Measurements from ENCODE around the gene ERN1. TPM values are rescaled to one million over a fixed set of nuclear protein-coding genes. Genes with fewer than 3 reads are reported as not detected.
A peak's percentile ranks its signal among the peaks of the same experiment; 100 is the strongest.
"Not testable (repeated sequence)": the region's sequence is repeated elsewhere in the genome, so short reads cannot be mapped to it uniquely, and the experiment has no call there.

Gene ERN1
- 10.3 TPM for polyA plus RNA-seq
- long read RNA-seq, donor 1, partial matches to known transcripts = 0 of 1 reads
- long read RNA-seq, donor 1, other reads (novel, unspliced or antisense) = 0 of 1 reads
- long read RNA-seq, donor 2, partial matches to known transcripts = 0 of 5 reads
- long read RNA-seq, donor 2, other reads (novel, unspliced or antisense) = 0 of 5 reads
- long read RNA-seq, donor 3 = 0 reads
- long read RNA-seq, donor 4, partial matches to known transcripts = 0 of 1 reads
- long read RNA-seq, donor 4, other reads (novel, unspliced or antisense) = 0 of 1 reads
- long read RNA-seq, donor 5, partial matches to known transcripts = 0 of 2 reads
- long read RNA-seq, donor 5, other reads (novel, unspliced or antisense) = 0 of 2 reads
- long read RNA-seq, donor 6, partial matches to known transcripts = 0 of 2 reads
- long read RNA-seq, donor 6, other reads (novel, unspliced or antisense) = 0 of 2 reads
- long read RNA-seq, donor 7, transcript ERN1-208 (1 exons, 2,068 nt) = major isoform, 5 of 5 reads
- long read RNA-seq, donor 7, partial matches to known transcripts = 0 of 5 reads
- long read RNA-seq, donor 7, other reads (novel, unspliced or antisense) = 0 of 5 reads
- long read RNA-seq, donor 8, transcript ERN1-208 (1 exons, 2,068 nt) = major isoform, 5 of 5 reads
- long read RNA-seq, donor 8, partial matches to known transcripts = 0 of 5 reads
- long read RNA-seq, donor 8, other reads (novel, unspliced or antisense) = 0 of 5 reads
- long read RNA-seq, donor 9, partial matches to known transcripts = 0 of 5 reads
- long read RNA-seq, donor 9, other reads (novel, unspliced or antisense) = 0 of 5 reads
- long read RNA-seq, donor 10, transcript ERN1-208 (1 exons, 2,068 nt) = major isoform, 6 of 6 reads
- long read RNA-seq, donor 10, partial matches to known transcripts = 0 of 6 reads
- long read RNA-seq, donor 10, other reads (novel, unspliced or antisense) = 0 of 6 reads
- long read RNA-seq, donor 11, partial matches to known transcripts = 10 of 23 reads
- long read RNA-seq, donor 11, other reads (novel, unspliced or antisense) = 13 of 23 reads

DNA sequence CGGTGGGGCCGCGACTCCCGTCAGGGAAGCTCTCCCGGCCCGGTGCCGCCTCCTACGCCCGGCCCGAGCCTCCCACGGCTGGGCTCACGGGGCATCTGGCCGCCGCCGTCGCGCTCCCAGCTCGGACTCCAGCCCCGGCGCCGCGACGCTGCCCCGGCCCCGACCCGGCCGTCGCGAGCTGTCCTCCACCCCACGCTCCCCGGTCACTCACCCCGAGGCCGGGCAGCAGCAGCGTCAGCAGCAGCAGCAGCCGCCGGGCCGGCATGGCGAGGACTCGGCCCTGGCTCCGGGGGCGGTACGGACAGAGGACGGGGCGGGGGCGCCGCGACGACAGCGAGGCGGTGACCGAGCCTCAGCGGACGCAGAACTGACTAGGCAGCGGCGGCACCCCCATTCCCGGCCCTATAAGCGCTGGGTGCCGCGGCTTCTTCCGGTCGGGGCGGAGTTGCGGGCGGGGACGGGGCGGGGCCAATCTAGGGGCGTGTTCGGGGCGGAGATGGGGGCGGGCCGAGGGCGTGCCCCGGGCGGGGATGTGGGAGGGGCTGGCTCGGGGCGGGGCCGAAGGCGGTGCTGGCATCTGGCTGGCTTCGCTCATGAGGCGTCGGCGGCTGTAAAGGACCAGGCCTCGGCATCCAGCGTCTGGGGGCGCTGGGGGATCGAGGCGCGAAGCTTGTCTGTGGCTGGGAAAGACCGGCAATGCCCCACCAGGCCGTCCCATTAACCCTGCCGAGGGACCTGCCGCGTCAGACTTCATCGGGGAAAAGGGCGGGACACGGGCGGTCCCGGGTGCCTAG lies at the start of gene ERN1:
TSS of gene ERN1 (minus strand) at position 380 of the 794 bp plus-strand sequence. CDS start at position 265, 115 bp downstream.
- H3K9me3 ChIP-seq (ENCODE audit: control insufficient read depth, low read depth, low read length) = no peaks in the 10 kb centered on the region
- no peaks in the 10 kb centered on the region for H3K36me3 ChIP-seq (ENCODE audit: control insufficient read depth, insufficient read depth, low read length)
- H3K27me3 ChIP-seq (ENCODE audit: control insufficient read depth, insufficient read depth, low read length) = no peaks in the 10 kb centered on the region
- WGBS (ENCODE audit: insufficient coverage, low lambda C conversion rate) = no CpG with 5 or more reads among the region's 98 CpGs
- peaks cover 15% of the 10 kb centered on the region for H3K4me1 ChIP-seq (ENCODE audit: control insufficient read depth, insufficient read depth, low read length)
- H3K4me3 ChIP-seq (ENCODE audit: low read length) = peak within 1 kb of the TSS; percentile 57
- H3K27ac ChIP-seq (ENCODE audit: low read length) = peak within 1 kb of the TSS; percentile 69
- DNase-seq = peak; percentile 94 to 96

DNA sequence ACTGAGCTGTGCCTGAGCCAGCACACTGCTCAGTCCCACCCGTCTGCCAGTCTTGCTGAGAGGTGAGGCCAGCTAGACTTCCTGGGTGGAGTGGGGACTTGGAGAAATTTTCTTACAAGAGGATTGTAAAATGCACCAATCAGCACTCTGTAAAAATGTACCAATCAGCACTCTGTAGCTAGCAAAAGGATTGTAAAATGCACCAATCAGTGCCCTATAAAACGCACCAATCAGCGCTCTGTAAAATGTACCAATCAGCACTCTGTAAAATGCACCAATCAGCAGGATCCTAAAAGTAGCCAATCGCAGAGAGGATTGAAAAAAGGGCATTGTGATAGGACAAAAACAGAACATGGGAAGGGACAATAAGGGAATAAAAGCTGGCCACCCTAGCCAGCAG lies 49.1 kb upstream of the ERN1 start:
- H3K4me1 ChIP-seq (ENCODE audit: control insufficient read depth, insufficient read depth, low read length) = peaks cover 17% of the 10 kb centered on the region
- not testable (repeated sequence) for H3K27ac ChIP-seq (ENCODE audit: low read length)

DNA sequence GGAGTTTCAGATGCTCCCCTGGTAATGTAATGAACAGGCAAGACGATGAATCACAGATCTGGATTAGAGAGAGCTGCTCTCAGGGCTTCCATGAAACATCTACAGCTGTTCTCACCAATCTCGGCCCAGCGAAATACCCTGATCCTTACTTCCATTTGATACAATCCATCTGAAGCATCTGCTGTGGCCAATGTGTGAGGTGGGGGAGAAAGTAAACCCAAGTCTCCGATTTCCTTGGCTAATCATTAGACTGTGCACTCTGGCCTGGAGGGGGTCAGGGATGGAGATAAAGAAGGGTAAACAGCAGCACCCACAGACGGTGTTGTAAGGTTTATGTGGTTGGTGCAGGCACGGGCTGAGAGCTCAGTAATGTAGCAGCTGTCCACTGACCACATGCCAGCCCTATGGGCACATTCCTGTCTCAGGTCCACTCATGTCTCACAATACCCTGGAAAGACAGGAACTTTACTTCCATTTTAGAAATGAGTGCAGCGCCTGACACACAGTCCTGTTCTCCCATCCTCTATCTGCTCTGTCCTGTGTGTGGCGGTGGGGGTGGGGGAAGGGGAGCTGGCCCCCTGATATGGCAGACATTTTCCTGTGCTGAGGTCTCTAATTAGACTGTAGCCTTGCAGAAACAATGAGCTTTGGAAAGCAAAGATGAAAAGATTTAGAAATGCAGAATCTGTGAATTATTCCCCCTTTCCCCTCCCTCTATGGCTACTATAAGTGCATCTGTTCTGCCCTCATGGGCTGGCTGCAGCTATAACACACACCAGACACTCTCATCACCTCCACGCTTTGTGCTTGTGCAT lies 48.3 kb upstream of the ERN1 start:
- no CpG with 5 or more reads among the region's 9 CpGs for WGBS (ENCODE audit: insufficient coverage, low lambda C conversion rate)
- Histone ChIP-seq H3K36me3 (ENCODE audit: control insufficient read depth, insufficient read depth, low read length) (peaks cover 41% of the 10 kb centered on the region), H3K27ac (ENCODE audit: low read length) (no peak overlapping the region), H3K27me3 (ENCODE audit: control insufficient read depth, insufficient read depth, low read length) (no peaks in the 10 kb centered on the region), H3K9me3 (ENCODE audit: control insufficient read depth, low read depth, low read length) (no peaks in the 10 kb centered on the region), H3K4me1 (ENCODE audit: control insufficient read depth, insufficient read depth, low read length) (peaks cover 17% of the 10 kb centered on the region), H3K4me3 (ENCODE audit: low read length) (no peak overlapping the region)
- peak in 1 of 2 donors; percentile 45 for DNase-seq

More for the DNA sequence above, 49.1 kb upstream of the ERN1 start:
- not testable (repeated sequence) for H3K9me3 ChIP-seq (ENCODE audit: control insufficient read depth, low read depth, low read length); H3K27me3 ChIP-seq (ENCODE audit: control insufficient read depth, insufficient read depth, low read length); DNase-seq; H3K4me3 ChIP-seq (ENCODE audit: low read length)
- 100% methylated on average over 1 of the region's 4 CpGs for WGBS (ENCODE audit: insufficient coverage, low lambda C conversion rate)
- peaks cover 34% of the 10 kb centered on the region for H3K36me3 ChIP-seq (ENCODE audit: control insufficient read depth, insufficient read depth, low read length)

DNA sequence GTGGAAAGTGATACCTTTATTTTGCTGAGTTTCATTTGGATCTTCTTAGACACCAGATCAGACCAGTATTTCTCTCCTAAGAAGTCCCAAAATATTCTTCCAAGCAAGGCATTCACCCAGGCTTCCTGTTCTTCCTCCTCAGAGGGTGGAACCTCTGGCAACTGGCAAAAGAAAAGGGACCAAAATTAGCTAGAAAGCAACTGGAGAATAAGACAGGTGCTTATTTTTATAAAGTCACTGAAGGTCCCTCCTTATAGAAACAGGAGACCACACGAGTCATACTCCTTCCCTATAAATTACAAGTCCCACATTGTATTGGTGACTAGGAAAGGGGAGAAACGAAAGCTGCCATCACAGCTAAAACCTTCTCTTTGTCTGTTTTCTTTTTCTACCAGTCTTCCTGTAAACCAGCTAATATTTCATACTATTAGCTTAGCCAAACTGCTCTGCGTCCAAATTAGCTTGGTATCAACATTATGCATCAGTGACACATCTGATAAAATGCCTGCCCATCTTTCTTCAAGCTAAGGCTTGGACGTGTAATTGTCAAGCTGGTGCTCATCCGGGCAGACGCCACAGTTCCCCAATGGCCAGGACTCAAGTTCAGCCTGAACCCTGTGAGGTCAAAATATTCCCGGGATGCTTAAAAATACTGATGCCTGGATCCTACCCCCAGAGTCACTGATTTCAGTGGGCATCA lies 47.5 kb upstream of the ERN1 start:
- WGBS (ENCODE audit: insufficient coverage, low lambda C conversion rate) = 60% methylated on average over 1 of the region's 7 CpGs
- no peak for DNase-seq
- no peaks in the 10 kb centered on the region for H3K9me3 ChIP-seq (ENCODE audit: control insufficient read depth, low read depth, low read length)
- H3K27ac ChIP-seq (ENCODE audit: low read length) = no peak overlapping the region
- peaks cover 17% of the 10 kb centered on the region for H3K4me1 ChIP-seq (ENCODE audit: control insufficient read depth, insufficient read depth, low read length)
- H3K4me3 ChIP-seq (ENCODE audit: low read length) = no peak overlapping the region
- H3K36me3 ChIP-seq (ENCODE audit: control insufficient read depth, insufficient read depth, low read length) = peaks cover 42% of the 10 kb centered on the region
- H3K27me3 ChIP-seq (ENCODE audit: control insufficient read depth, insufficient read depth, low read length) = no peaks in the 10 kb centered on the region

DNA sequence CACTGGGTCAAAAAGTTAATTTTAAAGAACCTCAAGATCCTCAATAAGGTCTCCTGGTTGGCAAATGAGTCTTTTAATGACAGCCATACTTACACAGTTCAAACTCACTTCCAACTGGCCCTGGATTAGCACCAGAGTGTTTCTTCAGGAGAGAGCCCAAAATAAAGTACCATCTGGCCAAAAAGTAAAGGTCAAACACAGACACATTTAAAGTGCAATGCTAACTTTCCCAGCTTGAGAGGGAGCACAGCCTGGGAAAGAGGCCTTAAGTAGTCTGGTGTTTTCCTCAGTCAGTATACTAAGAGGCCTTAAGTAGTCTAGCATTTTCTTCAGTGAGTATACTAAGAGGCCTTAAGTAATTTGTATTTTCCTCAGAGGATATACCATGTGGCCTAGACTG lies 46.6 kb upstream of the ERN1 start:
- peaks cover 17% of the 10 kb centered on the region for H3K4me1 ChIP-seq (ENCODE audit: control insufficient read depth, insufficient read depth, low read length)
- no peaks in the 10 kb centered on the region for H3K27me3 ChIP-seq (ENCODE audit: control insufficient read depth, insufficient read depth, low read length)
- H3K36me3 ChIP-seq (ENCODE audit: control insufficient read depth, insufficient read depth, low read length) = peaks cover 48% of the 10 kb centered on the region
- no peaks in the 10 kb centered on the region for H3K9me3 ChIP-seq (ENCODE audit: control insufficient read depth, low read depth, low read length)
- no peak overlapping the region for H3K27ac ChIP-seq (ENCODE audit: low read length)
- no peak overlapping the region for H3K4me3 ChIP-seq (ENCODE audit: low read length)
- DNase-seq = no peak

DNA sequence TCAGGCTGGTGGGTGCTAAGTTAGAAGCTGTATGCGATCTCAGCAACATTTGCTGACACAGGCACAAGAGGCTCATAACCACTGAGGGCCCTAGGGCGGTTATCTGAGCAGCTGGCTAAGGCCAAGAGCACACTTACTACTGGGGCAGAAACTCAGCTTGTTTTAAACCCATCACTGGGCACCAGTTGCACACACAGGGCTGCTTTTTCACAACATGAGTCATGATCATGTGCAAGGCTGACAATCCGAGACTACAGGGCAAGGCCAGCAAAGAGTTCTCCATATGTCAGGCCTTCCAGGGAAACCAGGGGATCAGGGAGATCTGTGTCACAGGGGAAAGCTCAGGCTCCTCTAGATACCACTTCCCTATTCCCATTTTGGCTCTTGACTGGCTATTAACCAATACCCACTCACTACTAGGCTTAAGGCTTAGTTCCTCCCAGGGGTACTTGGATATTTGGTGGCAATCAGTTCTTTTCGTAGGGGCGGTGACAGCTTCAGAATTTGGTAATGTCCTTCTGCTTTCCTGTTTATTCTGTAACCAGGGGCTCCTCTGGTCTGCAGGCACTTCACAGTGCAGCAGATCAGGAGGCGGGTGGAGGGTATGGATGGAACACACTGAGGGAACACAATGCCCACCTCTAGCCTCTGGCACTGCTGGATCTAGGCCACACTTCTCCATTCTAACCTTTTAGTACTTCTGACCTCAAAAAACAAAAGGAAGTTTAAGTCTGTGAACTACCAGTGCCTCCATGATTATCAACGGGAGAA lies 44.9 kb upstream of the ERN1 start:
- H3K4me1 ChIP-seq (ENCODE audit: control insufficient read depth, insufficient read depth, low read length) = peaks cover 17% of the 10 kb centered on the region
- H3K27ac ChIP-seq (ENCODE audit: low read length) = peak overlapping the region; percentile 76
- peaks cover 63% of the 10 kb centered on the region for H3K36me3 ChIP-seq (ENCODE audit: control insufficient read depth, insufficient read depth, low read length)

DNA sequence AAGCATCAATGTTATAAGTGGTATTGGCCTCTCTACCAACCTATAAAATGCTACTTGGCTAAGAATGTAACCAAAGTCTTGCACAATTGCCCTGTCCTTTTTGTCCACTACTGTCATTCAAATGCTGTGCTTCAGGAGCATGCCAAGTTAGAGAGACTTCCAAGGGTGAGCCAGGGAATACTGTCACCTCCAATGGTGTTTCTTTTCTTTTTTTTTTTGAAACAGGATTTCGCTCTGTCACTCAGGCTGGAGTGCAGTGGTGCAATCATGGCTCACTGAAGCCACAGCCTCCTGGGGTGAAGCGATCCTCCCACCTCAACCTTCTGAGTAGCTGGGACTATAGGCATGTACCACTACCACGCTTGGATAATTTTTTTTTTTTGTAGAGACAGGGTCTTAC lies 43.7 kb upstream of the ERN1 start:
- DNase-seq = no peak
- H3K4me3 ChIP-seq (ENCODE audit: low read length) = no peak overlapping the region
- peaks cover 67% of the 10 kb centered on the region for H3K36me3 ChIP-seq (ENCODE audit: control insufficient read depth, insufficient read depth, low read length)
- no CpG with 5 or more reads among the region's 3 CpGs for WGBS (ENCODE audit: insufficient coverage, low lambda C conversion rate)
- H3K27ac ChIP-seq (ENCODE audit: low read length) = no peak overlapping the region
- no peaks in the 10 kb centered on the region for H3K9me3 ChIP-seq (ENCODE audit: control insufficient read depth, low read depth, low read length)
- no peaks in the 10 kb centered on the region for H3K27me3 ChIP-seq (ENCODE audit: control insufficient read depth, insufficient read depth, low read length)
- peaks cover 15% of the 10 kb centered on the region for H3K4me1 ChIP-seq (ENCODE audit: control insufficient read depth, insufficient read depth, low read length)

More for the DNA sequence above, 44.9 kb upstream of the ERN1 start:
- DNase-seq = peak; percentile 33 to 61
- H3K27me3 ChIP-seq (ENCODE audit: control insufficient read depth, insufficient read depth, low read length) = no peaks in the 10 kb centered on the region
- H3K4me3 ChIP-seq (ENCODE audit: low read length) = no peak overlapping the region
- H3K9me3 ChIP-seq (ENCODE audit: control insufficient read depth, low read depth, low read length) = no peaks in the 10 kb centered on the region
- WGBS (ENCODE audit: insufficient coverage, low lambda C conversion rate) = 80% methylated on average over 2 of the region's 7 CpGs

DNA sequence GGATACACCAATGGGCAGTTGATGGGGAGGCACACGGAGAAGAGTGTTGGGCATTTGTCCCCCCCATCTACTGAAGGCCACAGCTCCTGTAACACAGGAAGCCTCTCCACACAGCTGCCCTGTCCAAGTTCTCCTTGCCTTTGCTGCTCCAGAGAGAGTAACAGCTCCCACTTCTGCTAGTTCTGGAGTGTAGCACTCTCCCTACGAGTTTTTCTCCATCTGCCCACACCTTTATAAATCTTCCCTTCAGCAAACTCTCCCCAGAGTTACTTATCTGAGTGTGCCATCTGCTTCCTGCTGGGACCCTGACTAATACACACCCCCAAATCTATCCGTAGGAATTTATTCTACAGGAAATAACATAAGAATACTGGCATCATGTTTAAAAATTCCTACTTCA lies 42.6 kb upstream of the ERN1 start:
- Histone ChIP-seq H3K27me3 (ENCODE audit: control insufficient read depth, insufficient read depth, low read length) (no peaks in the 10 kb centered on the region), H3K36me3 (ENCODE audit: control insufficient read depth, insufficient read depth, low read length) (peaks cover 66% of the 10 kb centered on the region), H3K27ac (ENCODE audit: low read length) (no peak overlapping the region), H3K4me1 (ENCODE audit: control insufficient read depth, insufficient read depth, low read length) (peaks cover 5% of the 10 kb centered on the region), H3K9me3 (ENCODE audit: control insufficient read depth, low read depth, low read length) (no peaks in the 10 kb centered on the region), H3K4me3 (ENCODE audit: low read length) (no peak overlapping the region)
- no peak for DNase-seq
- WGBS (ENCODE audit: insufficient coverage, low lambda C conversion rate) = no CpG with 5 or more reads among the region's 3 CpGs
